K562 treated with DMSO at 1 percent for 4 hours (cell line): Measurements from ENCODE around the gene CYP17A1. TPM values are rescaled to one million over a fixed set of nuclear protein-coding genes. Genes with fewer than 3 reads are reported as not detected.

ENCODE experiments used
- total RNA-seq: library from RNA; unstranded; fragments of 300-600 nt; gene quantifications from 2 replicates; pipeline ENCODE4 v1.2.3, GENCODE V29; 2022; ENCODE audit not compliant: insufficient read depth

Gene CYP17A1, protein sequence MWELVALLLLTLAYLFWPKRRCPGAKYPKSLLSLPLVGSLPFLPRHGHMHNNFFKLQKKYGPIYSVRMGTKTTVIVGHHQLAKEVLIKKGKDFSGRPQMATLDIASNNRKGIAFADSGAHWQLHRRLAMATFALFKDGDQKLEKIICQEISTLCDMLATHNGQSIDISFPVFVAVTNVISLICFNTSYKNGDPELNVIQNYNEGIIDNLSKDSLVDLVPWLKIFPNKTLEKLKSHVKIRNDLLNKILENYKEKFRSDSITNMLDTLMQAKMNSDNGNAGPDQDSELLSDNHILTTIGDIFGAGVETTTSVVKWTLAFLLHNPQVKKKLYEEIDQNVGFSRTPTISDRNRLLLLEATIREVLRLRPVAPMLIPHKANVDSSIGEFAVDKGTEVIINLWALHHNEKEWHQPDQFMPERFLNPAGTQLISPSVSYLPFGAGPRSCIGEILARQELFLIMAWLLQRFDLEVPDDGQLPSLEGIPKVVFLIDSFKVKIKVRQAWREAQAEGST
- not detected in 2 replicates for total RNA-seq

DNA sequence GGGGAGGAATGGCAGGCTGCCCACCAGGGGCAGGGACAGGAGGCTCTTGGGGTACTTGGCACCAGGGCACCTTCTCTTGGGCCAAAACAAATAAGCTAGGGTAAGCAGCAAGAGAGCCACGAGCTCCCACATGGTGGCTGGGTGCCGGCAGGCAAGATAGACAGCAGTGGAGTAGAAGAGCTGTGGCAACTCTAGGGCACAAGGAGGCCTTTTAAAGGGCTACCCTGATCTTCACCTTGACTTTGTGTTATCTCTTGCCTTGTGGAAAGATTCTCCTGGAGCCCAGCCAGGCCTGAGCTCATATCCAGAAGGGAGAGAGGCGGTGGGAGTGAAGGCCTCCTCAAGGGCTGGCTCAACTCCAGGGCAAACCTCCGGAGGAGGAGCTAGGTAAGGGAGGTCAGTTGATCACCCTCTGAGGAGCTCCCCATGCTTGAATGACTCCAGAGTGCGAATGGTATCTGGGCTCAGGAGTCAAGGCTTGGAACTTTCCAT, at the start of gene CYP17A1:
Gene CYP17A1 (minus strand): TSS at position 184 of the 492 bp plus-strand sequence. CDS start 52 bp downstream, at position 132.

DNA sequence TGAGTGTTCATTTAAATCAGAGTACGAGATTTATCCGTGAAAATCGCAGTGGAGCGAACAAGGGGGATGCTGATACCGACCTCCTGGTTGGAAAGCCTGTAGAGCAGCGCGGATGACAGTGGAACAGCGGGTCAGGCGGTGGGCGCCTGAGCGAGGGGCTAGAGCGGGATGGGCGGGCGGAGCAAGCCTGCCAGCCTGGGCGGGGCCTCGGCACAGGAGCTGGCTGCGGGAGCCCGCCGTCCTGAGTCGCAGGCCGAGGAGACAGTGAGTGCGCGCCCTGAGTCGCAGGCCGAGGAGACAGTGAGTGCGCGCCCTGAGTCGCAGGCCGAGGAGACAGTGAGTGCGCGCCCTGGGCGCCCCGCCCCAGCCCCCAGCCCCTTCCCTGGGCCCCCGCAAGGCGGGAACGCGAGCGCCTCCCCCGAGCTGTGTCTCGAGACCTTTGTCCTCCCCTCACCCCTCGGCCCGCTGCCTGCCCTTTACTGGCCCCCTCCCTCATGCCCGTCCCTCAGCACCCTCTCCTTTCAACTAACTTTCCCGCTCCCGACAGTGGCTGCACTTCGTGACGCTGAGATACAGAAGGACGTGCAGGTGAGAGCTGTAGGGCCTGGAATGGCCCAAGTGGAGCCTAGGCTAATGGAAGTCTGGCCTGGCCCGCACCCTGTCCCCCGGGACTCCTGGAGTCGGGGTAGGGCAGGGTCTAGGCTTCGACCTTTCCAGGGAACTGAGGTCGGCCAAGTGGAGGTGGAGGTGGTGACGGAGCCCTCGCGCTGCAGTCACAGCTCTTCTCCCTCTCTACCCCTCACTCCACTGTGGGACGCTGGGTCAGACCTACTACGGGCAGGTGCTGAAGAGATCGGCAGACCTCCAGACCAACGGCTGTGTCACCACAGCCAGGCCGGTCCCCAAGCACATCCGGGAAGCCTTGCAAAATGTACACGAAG, 32.3 kb upstream of the CYP17A1 start, which contains the start of gene AS3MT:
Gene AS3MT (plus strand): TSS at position 213 of the 941 bp plus-strand sequence. CDS start 123 bp downstream, at position 336.

Other genes starting within 250 kb of the CYP17A1 start
- 16.8 and 18.5 TPM in 2 replicates for gene TRIM8, start 192.9 kb downstream of the CYP17A1 start, total RNA-seq
- gene ARL3, start 123.0 kb downstream of the CYP17A1 start, total RNA-seq = 3.8 and 4.1 TPM in 2 replicates
- 2.2 and 3.3 TPM in 2 replicates for gene SFXN2, start 122.8 kb downstream of the CYP17A1 start, total RNA-seq
- gene WBP1L, start 93.5 kb downstream of the CYP17A1 start, total RNA-seq = 19.5 and 21.1 TPM in 2 replicates
- gene BORCS7, start 16.8 kb upstream of the CYP17A1 start, total RNA-seq = 3.6 and 5.2 TPM in 2 replicates
- gene AS3MT, start 32.1 kb upstream of the CYP17A1 start, total RNA-seq = 0.70 and 0.84 TPM in 2 replicates
- 3.8 and 7.7 TPM in 2 replicates for gene CNNM2, start 80.9 kb upstream of the CYP17A1 start, total RNA-seq